Calu3 (cell line): ENCODE results near the gene ASB2. TPM values are rescaled to one million over a fixed set of nuclear protein-coding genes. Genes with fewer than 3 reads are reported as not detected.

ENCODE experiments used
- BruUV-seq: library from RNA; stranded (reverse); fragments of 400-500 nt; replicated peaks from 2 replicates; lab custom pipeline; 2021; lab: Mats Ljungman, UMichigan
- CTCF ChIA-PET: fragments of 300-600 bp; sonication (Branson Sonifier 250); formaldehyde crosslinking; loops from one replicate; lab custom pipeline; 2022; ENCODE audit warnings: antibody characterized with exemption; lab: Charles Lee
- DNase-seq: peaks from one replicate; pipeline ENCODE4 v3.0.0; 2022
- H3K27ac Mint-ChIP-seq: one replicate; pipeline ENCODE4 v1.8.0; 2022; ENCODE audit warnings: mixed read lengths; ENCODE audit not compliant: unreplicated experiment
- H3K27me3 Mint-ChIP-seq: one replicate; pipeline ENCODE4 v1.8.0; 2022; ENCODE audit warnings: mixed read lengths; ENCODE audit not compliant: unreplicated experiment
- H3K36me3 Mint-ChIP-seq: one replicate; pipeline ENCODE4 v1.8.0; 2022; ENCODE audit warnings: mild to moderate bottlenecking, moderate library complexity, mixed read lengths; ENCODE audit not compliant: insufficient read depth, unreplicated experiment
- H3K4me1 Mint-ChIP-seq: one replicate; pipeline ENCODE4 v1.8.0; 2022; ENCODE audit warnings: mild to moderate bottlenecking, low read depth, mixed read lengths; ENCODE audit not compliant: unreplicated experiment
- H3K4me3 Mint-ChIP-seq: one replicate; pipeline ENCODE4 v1.8.0; 2022; ENCODE audit warnings: mild to moderate bottlenecking, low read depth, moderate library complexity, mixed read lengths; ENCODE audit not compliant: unreplicated experiment
- H3K9me3 Mint-ChIP-seq: one replicate; pipeline ENCODE4 v1.8.0; 2022; ENCODE audit warnings: low read depth, mixed read lengths; ENCODE audit not compliant: unreplicated experiment
- CTCF ChIP-seq: fragments of 200-600 bp; IDR thresholded peaks from one replicate; pipeline ENCODE4 v1.8.0; 2022; ENCODE audit warnings: antibody characterized with exemption; ENCODE audit not compliant: unreplicated experiment
- intact Hi-C: fragments of 100-400 bp; cut with micrococcal nuclease; formaldehyde crosslinking; loops from one replicate; pipeline ENCODE4 v1.10.0; 2022; ENCODE audit not compliant: unreplicated experiment
- total RNA-seq: library from RNA; stranded (reverse); gene quantifications from 2 replicates; pipeline ENCODE4 v1.2.3, GENCODE V29; 2022

Gene ASB2
- total RNA-seq, 1 experiment from 2014 or later, result 0.19 TPM

GRCh38 chr14:93902619-93903307, 73.6 kb downstream of the ASB2 start:
- BruUV-seq, result no TSS peak
- H3K9me3 Mint-ChIP-seq, result no peaks in the 10 kb centered on the region
- TF ChIP-seq CTCF, result no peak
- no peaks in the 10 kb centered on the region for H3K36me3 Mint-ChIP-seq
- H3K4me3 Mint-ChIP-seq, result no peak overlapping the region
- DNase-seq, result no peak
- intact Hi-C loops, result no loop called here
- H3K4me1 Mint-ChIP-seq, result no peaks in the 10 kb centered on the region
- no peak overlapping the region for H3K27ac Mint-ChIP-seq
- CTCF ChIA-PET, result interaction anchor here (1.3 to 1.7 kb wide), 3 partner anchors 97 to 254 kb away, joined by 4 to 9 read pairs (median 6); no protein-coding TSS in a partner anchor
- peaks cover 85% of the 10 kb centered on the region for H3K27me3 Mint-ChIP-seq

GRCh38 chr14:93901813-93902212, 74.6 kb downstream of the ASB2 start:
- H3K4me1 Mint-ChIP-seq, result no peaks in the 10 kb centered on the region
- no peak overlapping the region for H3K4me3 Mint-ChIP-seq
- no peaks in the 10 kb centered on the region for H3K36me3 Mint-ChIP-seq
- peaks cover 90% of the 10 kb centered on the region for H3K27me3 Mint-ChIP-seq
- CTCF ChIA-PET, result interaction anchor here (0.6 kb wide), 1 partner anchor 1129 kb away, joined by 3 read pairs; no protein-coding TSS in a partner anchor
- H3K27ac Mint-ChIP-seq, result no peak overlapping the region
- intact Hi-C loops, result no loop called here
- BruUV-seq, result no TSS peak
- DNase-seq, result no peak
- no peaks in the 10 kb centered on the region for H3K9me3 Mint-ChIP-seq
- no peak for TF ChIP-seq CTCF

GRCh38 chr14:93898731-93899130, 77.6 kb downstream of the ASB2 start:
- Mint-ChIP-seq H3K4me3 (no peak overlapping the region), H3K27ac (no peak overlapping the region), H3K27me3 (peaks cover 95% of the 10 kb centered on the region), H3K4me1 (no peaks in the 10 kb centered on the region), H3K9me3 (no peaks in the 10 kb centered on the region), H3K36me3 (no peaks in the 10 kb centered on the region)
- CTCF ChIA-PET, result no interaction called here
- no TSS peak for BruUV-seq
- intact Hi-C loops, result loop anchor here (10.0 kb wide), 1 partner anchor 164 kb away; no protein-coding TSS in a partner anchor
- no peak for TF ChIP-seq CTCF
- no peak for DNase-seq

GRCh38 chr14:93898081-93898611, 78.2 kb downstream of the ASB2 start:
- Mint-ChIP-seq H3K27me3 (peaks cover 90% of the 10 kb centered on the region), H3K4me3 (no peak overlapping the region), H3K9me3 (no peaks in the 10 kb centered on the region), H3K4me1 (no peaks in the 10 kb centered on the region), H3K36me3 (no peaks in the 10 kb centered on the region), H3K27ac (no peak overlapping the region)
- intact Hi-C loops, result loop anchor here (10.0 kb wide), 1 partner anchor 163 kb away; no protein-coding TSS in a partner anchor
- BruUV-seq, result no TSS peak
- no peak for DNase-seq
- CTCF ChIA-PET, result no interaction called here
- TF ChIP-seq CTCF, result no peak
